Panc1 (cell line): ENCODE measurements around the gene BAHCC1.

Experiments used
- POLR2AphosphoS5 ChIP-seq: IDR thresholded peaks from 2 replicates; pipeline ENCODE4 v1.6.1; 2012; ENCODE audit warnings: mild to moderate bottlenecking, low read depth, low read length, moderate library complexity
- TF ChIP-seq, protein P1 (sequence below): fragments of 450-650 bp; IDR thresholded peaks from 2 replicates; pipeline ENCODE4 v1.5.1; 2017; ENCODE audit warnings: mild to moderate bottlenecking

DNA sequence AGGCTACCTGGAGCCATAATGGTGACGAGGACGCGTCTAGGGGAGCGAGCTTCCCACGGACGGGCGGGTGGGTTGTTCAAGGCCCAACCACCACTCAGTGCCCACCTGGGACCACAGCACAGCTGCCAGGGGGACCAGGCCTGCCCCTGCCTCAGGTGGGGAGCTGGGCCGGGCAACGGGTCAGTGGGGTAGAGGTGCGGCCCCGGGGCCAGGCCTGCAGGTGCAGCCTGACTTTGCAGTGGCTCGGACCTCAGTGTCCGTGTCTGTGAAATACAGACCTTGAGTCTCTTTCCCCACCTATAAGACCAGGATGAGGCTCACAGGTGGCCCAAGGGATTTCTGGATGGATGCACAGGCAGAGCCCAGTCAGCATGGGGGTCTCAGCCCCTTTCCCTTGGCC lies 74.0 kb downstream of the BAHCC1 start:
- TF ChIP-seq, protein P1, sequence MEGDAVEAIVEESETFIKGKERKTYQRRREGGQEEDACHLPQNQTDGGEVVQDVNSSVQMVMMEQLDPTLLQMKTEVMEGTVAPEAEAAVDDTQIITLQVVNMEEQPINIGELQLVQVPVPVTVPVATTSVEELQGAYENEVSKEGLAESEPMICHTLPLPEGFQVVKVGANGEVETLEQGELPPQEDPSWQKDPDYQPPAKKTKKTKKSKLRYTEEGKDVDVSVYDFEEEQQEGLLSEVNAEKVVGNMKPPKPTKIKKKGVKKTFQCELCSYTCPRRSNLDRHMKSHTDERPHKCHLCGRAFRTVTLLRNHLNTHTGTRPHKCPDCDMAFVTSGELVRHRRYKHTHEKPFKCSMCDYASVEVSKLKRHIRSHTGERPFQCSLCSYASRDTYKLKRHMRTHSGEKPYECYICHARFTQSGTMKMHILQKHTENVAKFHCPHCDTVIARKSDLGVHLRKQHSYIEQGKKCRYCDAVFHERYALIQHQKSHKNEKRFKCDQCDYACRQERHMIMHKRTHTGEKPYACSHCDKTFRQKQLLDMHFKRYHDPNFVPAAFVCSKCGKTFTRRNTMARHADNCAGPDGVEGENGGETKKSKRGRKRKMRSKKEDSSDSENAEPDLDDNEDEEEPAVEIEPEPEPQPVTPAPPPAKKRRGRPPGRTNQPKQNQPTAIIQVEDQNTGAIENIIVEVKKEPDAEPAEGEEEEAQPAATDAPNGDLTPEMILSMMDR = no peak
- no peak for TF ChIP-seq POLR2AphosphoS5
